ENCODE results near the gene TMEM18.

Gene TMEM18

GRCh38 chr2:634636-635388 lies 42.4 kb downstream of the TMEM18 start:
- no peak for DNase-seq (ENCODE audit: low spot score)

DNA sequence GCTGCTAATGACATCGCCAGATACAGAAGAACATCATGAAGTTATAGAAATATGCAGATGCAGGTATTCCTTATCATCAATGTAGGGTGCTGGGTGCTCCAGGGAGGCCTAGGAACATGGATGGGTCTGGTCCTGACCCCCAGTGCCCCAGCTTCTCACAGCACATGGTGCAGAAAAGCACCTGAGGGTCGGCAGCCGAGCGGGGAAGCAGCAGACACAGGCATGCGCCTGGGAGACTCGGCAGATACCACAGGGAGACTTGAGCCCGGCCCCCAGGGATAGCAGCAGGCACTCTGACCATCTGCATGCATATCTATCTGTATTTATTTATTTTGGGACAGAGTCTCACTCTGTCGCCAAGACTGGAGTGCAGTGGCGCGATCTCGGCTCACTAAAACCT lies 43.2 kb downstream of the TMEM18 start:
- no peak for DNase-seq (ENCODE audit: low spot score)

GRCh38 chr2:633371-633770 lies 43.8 kb downstream of the TMEM18 start:
- DNase-seq (ENCODE audit: low spot score), result no peak

GRCh38 chr2:632471-632870 lies 44.7 kb downstream of the TMEM18 start:
- DNase-seq (ENCODE audit: low spot score), result no peak

GRCh38 chr2:631741-632140 lies 45.5 kb downstream of the TMEM18 start:
- DNase-seq (ENCODE audit: low spot score), result no peak

- no peak for DNase-seq (ENCODE audit: low spot score)
These were observed 46.5 kb downstream of the TMEM18 start for GRCh38 chr2:630451-631320.

- no peak for DNase-seq (ENCODE audit: low spot score)
These were observed 47.2 kb downstream of the TMEM18 start for GRCh38 chr2:629961-630360.

DNA sequence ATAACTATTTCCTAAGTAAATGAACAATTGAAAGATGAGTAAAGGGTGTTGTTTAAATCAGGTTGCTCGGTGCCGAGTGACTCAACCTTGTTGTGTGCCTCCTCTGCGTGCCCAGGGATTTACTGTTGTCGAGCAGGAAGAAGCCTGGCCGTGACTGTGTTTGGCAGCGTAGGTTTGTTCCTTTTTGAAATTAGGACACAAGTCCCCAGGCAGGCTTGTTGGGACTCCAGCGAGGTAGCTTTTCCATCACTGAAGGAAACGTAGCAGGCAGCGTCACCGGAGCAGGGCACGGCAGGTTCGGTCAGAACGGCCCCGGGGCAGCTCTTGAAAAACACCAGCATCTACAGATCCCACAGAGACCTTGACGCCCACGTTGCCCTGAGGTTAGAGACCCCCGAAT lies 48.6 kb downstream of the TMEM18 start:
- no peak for DNase-seq (ENCODE audit: low spot score)

DNA sequence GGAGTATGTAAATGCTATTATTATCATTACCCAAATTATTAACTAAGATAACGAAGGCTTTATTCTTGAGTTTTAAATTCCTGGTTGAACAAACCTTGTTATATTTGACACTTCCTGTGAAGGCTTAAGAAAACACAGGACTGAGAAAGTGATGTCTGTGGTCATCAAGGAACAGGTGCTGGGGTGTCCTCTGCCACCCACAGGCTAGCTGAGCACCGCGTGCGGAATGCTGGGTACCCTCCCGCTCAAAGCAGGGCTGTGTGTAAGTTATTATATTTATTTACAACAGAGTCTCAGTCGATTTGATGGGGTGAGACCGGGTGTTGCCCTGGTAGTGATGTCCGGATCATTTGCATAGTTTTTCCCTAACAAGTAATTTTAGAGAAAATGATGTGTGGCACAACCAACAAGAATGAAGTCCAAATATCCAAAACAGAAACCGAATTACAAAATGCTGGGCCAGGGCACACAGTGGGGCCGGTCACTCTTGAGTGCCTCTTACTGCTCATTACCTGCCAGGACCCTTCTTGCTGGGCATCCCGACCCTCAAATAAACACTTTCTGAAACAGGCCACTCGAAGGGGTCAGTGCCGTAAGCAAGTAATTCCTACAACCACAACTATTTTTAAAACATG lies 49.2 kb downstream of the TMEM18 start:
- DNase-seq (ENCODE audit: low spot score), result no peak

DNA sequence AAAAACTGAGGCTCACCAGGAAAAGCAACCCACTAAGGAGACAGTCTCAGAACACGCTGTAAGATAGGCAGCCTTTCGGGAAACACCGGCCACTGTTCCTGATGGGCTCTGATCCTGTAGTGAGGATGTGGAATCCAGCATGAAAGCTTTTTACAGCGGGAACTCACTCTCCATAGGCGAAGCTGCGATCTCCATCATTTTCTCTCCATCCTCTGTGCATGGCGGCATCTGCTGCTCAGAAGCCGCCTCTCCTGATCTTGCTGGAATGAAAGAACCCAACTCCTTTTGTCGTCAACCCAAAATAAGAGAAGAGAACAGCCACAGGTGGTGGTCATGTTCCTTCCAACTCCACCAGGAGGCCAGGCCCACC lies 49.9 kb downstream of the TMEM18 start:
- DNase-seq (ENCODE audit: low spot score), result no peak

DNA sequence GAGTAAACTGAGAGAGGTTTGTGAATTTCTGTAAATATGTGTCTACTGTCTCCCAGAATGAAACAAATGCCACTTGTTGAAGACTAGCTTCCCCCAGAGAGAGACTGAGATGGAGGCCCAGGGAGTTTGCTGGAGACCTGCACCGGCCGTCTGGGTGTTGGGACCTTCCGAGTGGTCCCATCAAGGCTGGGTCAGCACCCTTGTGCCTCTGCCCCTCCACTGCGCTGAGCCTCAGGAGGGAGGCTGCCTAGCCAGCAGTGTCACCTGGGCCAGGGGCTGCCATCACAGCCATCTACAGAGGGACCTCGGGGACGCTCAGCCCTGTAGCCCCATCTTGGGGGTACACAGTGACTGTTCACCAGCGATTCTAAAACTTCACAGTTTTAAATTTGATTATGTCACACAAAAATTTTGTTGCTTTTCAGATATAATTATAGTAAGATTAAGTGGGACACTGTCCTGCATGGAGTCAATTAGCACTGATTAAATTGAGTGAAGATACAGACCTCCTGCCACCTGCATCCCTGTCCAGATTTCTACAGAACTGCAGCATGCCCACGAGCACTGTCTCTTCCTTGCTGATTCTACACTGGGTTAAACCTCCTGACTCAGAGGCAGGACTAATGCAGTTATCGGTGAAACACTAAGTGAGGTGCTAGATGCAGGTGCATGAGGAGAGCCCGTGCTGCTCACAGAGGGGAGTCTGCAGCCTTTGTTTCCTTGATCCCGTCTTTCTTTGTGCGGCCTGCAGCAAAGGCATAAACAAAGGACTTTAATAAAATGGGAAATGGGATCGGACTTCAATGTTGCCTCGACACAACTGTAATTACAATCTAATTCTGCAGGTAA lies 50.5 kb downstream of the TMEM18 start:
- DNase-seq (ENCODE audit: low spot score), result no peak

DNA sequence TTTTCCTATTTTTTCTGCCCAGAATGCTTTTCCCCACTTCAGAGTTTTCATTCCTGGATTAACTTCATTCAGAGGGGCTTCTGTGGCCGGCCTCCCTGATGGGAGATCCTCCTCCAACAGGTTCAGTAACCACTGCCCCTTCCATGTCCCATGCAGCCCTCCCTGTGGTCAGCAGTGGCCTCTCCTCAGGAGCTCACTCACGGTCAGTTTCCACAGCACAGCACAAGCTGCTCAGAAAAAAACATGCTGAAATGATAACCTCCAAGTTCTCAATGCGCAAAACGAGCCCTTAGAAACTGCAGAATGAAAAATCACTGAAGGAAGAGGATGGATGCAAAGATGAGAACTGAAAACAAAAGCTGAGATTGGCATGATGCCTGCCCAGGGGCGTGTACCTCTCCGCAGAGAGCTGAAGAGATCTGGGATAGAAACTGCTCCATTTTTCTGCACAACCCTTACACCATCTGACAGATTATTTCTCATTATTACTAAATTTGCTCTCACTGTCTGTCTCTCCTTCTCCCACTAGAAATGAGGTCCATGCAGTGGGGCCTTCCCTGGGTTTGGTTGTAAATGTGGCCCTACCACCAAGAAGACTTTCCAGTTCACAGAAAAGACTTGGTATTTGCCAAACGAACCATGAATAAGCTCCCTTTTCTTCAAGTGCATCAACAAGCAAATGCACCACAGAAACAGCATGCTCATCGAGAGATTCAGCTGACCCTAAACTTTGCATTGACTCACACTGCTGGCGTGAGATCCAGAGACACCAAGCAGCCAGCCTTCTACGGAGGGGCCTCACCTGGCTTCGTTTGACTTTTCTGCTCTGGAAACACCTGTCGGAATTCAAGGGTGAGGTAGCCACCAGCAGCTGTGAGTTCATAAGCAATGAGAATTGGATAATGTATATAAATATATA lies 51.5 kb downstream of the TMEM18 start:
- DNase-seq (ENCODE audit: low spot score), result no peak

DNA sequence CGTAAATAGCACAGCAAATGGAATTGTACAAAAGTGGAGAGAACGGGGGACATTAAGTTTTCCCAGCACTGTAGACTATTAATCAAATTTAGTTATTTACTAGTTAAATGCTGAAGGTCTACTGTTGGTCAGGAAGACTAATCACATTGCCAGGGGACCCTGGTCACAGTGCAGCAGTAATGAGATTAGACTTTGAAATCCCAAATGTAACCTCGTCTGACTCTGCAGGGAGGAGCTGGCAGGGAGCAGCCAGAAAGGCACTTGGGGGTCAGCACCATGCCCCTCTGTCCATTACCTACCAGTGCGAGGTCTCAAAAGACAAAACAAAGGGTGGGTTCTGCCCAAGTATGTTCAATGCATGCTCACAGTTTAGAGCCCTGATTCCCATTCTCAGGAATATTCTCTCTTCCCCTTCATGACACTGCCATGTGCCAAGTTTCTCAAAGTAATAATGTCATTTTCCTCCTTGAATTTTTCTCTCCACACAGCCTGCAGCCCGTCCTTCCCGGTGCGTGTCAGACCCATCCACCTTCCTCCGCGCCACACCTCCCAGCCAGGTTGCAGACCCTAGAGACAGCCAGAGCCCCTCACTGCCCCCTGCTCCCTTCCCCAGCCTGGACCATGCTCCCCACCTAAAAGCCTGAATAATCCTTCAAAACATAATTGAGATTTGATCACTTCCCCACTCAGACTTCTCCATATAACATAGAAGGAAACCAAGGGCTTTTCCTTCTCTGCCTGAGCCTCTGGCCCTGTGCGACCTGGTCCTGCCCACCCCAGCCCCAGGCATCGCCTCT lies 52.5 kb downstream of the TMEM18 start:
- no peak for DNase-seq (ENCODE audit: low spot score)

DNA sequence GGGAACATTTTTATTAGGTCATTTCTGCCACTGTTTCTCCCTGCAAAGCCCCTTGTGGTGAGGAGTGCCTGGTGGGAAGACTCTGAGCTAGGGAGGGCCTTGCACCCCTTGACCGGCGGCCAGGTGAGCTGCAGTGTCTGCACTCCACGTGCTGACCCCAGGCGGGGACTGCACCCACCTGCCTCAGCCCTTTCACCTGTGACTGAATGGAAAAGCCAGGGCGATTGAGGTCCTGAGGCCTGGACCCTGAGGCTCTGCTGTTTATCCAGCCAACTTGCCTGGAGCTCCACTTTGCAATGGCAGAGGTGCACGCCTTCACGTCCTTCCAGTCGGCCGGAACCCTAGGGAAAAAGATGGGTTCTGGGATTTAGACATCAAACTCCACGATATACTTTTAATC lies 53.1 kb downstream of the TMEM18 start:
- DNase-seq (ENCODE audit: low spot score), result no peak

- no peak for DNase-seq (ENCODE audit: low spot score)
These were observed 53.9 kb downstream of the TMEM18 start for GRCh38 chr2:623130-623922.

GRCh38 chr2:622357-622756 lies 54.8 kb downstream of the TMEM18 start:
- DNase-seq (ENCODE audit: low spot score), result no peak

DNA sequence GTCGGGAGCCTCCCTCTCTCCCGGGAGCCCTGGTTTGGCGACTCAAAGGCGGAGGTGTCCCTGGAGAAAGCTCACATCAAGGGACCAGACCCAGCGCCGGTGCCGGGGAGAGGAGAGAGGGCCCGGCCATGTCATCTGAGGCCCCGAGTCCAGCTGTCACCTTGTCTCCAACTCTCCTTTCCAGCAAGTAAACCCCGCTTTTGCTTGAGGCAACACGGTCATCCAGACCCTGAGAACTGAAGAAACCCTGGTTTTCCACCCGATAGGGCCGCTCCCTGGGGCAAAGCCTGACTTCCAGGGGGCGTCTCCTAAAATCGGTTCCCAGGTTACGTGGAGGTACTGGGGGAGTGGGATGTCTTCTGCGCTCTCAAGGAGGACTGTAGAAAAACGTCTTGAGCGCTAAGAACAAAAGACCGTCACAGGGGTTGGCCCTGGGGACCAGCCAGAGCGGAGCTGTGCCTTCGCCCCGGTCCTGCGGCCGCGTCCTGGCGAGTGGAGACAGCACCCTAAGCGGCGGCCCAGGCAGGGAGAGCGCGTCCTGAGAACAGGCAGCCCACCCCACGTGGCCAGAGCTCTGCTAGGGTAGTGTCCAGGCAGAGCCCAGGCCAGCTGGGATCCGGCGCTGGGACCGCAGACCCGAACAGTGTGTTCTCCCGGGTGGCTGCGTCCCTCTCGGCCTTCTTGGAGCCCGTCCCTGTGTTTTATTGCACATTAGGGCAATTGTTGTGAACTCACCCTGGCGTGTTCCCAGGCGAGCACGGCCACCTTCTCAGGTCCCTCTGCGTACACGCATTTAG lies 55.7 kb downstream of the TMEM18 start:
- DNase-seq (ENCODE audit: low spot score), result no peak

All from AG08396 (cell line).